Caco-2 (cell line): ENCODE data around the gene KCNK3. TPM values are rescaled to one million over a fixed set of nuclear protein-coding genes. Genes with fewer than 3 reads are reported as not detected.

Experiments used
- BruUV-seq: library from RNA; stranded (reverse); fragments of 400-500 nt; replicated peaks from 2 replicates; lab custom pipeline; 2021; lab: Mats Ljungman, UMichigan
- CTCF ChIA-PET: fragments of 300-600 bp; sonication (Branson Sonifier 250); formaldehyde crosslinking; loops from one replicate; lab custom pipeline; 2022; ENCODE audit warnings: antibody characterized with exemption; lab: Charles Lee
- POLR2A ChIA-PET: fragments of 300-600 bp; sonication (Branson Sonifier 250); formaldehyde crosslinking; loops from one replicate; lab custom pipeline; 2022; ENCODE audit warnings: antibody characterized with exemption; lab: Charles Lee
- DNase-seq, 2 experiments: peaks; one replicate each; pipeline versions ENCODE4 v3.0.0 to v3.0.0-alpha.2; 2020 to 2022
- H3K27me3 ChIP-seq: replicated peaks from 2 replicates; pipeline ENCODE4 v1.6.0; 2011; ENCODE audit warnings: low read length; ENCODE audit not compliant: control insufficient read depth, insufficient read depth
- H3K36me3 ChIP-seq: 2 replicates; pipeline ENCODE4 v1.5.1; 2011; ENCODE audit warnings: low read length; ENCODE audit not compliant: control insufficient read depth, insufficient read depth
- H3K4me1 ChIP-seq: fragments of 250-450 bp; sonication (Bioruptor Pico); 2 replicates; pipeline ENCODE4 v1.5.1; 2020; ENCODE audit warnings: mild to moderate bottlenecking
- H3K4me3 ChIP-seq: 2 replicates; pipeline ENCODE4 v1.5.1; 2011; ENCODE audit warnings: low read depth, mild to moderate bottlenecking, control low read depth, low read length
- H3K9me3 ChIP-seq: fragments of 250-450 bp; sonication (Bioruptor Pico); 2 replicates; pipeline ENCODE4 v1.5.1; 2020; ENCODE audit warnings: mild to moderate bottlenecking, moderate library complexity
- H3K27ac Mint-ChIP-seq: one replicate; pipeline ENCODE4 v1.8.0; 2022; ENCODE audit warnings: mixed read lengths; ENCODE audit not compliant: unreplicated experiment
- H3K27me3 Mint-ChIP-seq: one replicate; pipeline ENCODE4 v1.8.0; 2022; ENCODE audit warnings: mixed read lengths; ENCODE audit not compliant: insufficient read depth, unreplicated experiment
- H3K36me3 Mint-ChIP-seq: one replicate; pipeline ENCODE4 v1.8.0; 2022; ENCODE audit warnings: mild to moderate bottlenecking, mixed read lengths; ENCODE audit not compliant: insufficient read depth, unreplicated experiment
- H3K4me1 Mint-ChIP-seq: one replicate; pipeline ENCODE4 v1.8.0; 2022; ENCODE audit warnings: low read depth, mixed read lengths; ENCODE audit not compliant: unreplicated experiment
- H3K4me3 Mint-ChIP-seq: one replicate; pipeline ENCODE4 v1.8.0; 2022; ENCODE audit warnings: mild to moderate bottlenecking, moderate library complexity, mixed read lengths; ENCODE audit not compliant: unreplicated experiment
- H3K9me3 Mint-ChIP-seq: one replicate; pipeline ENCODE4 v1.8.0; 2022; ENCODE audit warnings: mixed read lengths; ENCODE audit not compliant: unreplicated experiment
- intact Hi-C: fragments of 100-400 bp; cut with micrococcal nuclease; formaldehyde crosslinking; loops from one replicate; pipeline ENCODE4 v1.10.0; 2022; ENCODE audit not compliant: unreplicated experiment
- total RNA-seq: library from RNA; stranded (reverse); gene quantifications from 2 replicates; pipeline ENCODE4 v1.2.3, GENCODE V29; 2022
- TF ChIP-seq, protein P1 (sequence below), 2 experiments: fragments of 200-600 bp in 1 of 2; IDR thresholded peaks; 1 replicate in 1 of 2; 2 replicates in 1 of 2; pipeline versions ENCODE4 v1.5.1 to v1.8.0; 2011 to 2022; ENCODE audit warnings: antibody characterized with exemption in 1 of 2, control low read depth in 1 of 2, inconsistent platforms in 1 of 2, low read depth in 1 of 2, low read length in 1 of 2, mild to moderate bottlenecking in 1 of 2, moderate library complexity in 1 of 2; ENCODE audit not compliant: insufficient read depth in 1 of 2, severe bottlenecking in 1 of 2, unreplicated experiment in 1 of 2

KCNK3 gene
- total RNA-seq, 1 experiment from 2014 or later, result 0.36 TPM

DNA sequence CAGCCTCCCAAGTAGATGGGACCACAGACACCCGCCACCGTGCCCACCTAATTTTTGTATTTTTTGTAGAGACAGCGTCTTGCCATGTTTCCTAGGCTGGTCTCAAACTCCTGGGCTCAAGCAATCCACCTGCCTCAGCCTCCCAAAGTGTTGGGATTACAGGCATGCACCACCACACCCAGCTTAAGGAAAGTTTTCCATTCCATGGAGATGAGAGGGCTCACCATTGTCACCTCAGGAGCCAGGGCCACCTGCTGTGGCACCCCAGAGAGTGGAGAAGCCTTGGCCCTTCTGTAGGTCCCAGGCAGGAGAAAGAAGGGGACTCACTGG lies 76.2 kb downstream of the KCNK3 start:
- peaks cover 14% of the 10 kb centered on the region for H3K36me3 Mint-ChIP-seq
- H3K4me3 ChIP-seq, result no peak overlapping the region
- no peaks in the 10 kb centered on the region for H3K27me3 Mint-ChIP-seq
- H3K9me3 ChIP-seq, result no peaks in the 10 kb centered on the region
- H3K27me3 ChIP-seq, result no peaks in the 10 kb centered on the region
- intact Hi-C loops, result no loop called here
- H3K9me3 Mint-ChIP-seq, result no peaks in the 10 kb centered on the region
- no peak overlapping the region for H3K4me3 Mint-ChIP-seq
- no peaks in the 10 kb centered on the region for H3K36me3 ChIP-seq
- TF ChIP-seq, protein P1, sequence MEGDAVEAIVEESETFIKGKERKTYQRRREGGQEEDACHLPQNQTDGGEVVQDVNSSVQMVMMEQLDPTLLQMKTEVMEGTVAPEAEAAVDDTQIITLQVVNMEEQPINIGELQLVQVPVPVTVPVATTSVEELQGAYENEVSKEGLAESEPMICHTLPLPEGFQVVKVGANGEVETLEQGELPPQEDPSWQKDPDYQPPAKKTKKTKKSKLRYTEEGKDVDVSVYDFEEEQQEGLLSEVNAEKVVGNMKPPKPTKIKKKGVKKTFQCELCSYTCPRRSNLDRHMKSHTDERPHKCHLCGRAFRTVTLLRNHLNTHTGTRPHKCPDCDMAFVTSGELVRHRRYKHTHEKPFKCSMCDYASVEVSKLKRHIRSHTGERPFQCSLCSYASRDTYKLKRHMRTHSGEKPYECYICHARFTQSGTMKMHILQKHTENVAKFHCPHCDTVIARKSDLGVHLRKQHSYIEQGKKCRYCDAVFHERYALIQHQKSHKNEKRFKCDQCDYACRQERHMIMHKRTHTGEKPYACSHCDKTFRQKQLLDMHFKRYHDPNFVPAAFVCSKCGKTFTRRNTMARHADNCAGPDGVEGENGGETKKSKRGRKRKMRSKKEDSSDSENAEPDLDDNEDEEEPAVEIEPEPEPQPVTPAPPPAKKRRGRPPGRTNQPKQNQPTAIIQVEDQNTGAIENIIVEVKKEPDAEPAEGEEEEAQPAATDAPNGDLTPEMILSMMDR (IDR thresholded peaks at IDR 0.05; ENCODE audit: insufficient read depth in 1 of 2, low read depth in 1 of 2, low read length in 1 of 2, severe bottlenecking in 1 of 2, unreplicated experiment in 1 of 2), result no peak
- ChIA-PET CTCF (no interaction called here), POLR2A (no interaction called here)
- H3K27ac Mint-ChIP-seq, result peak overlapping the region; percentile 57
- H3K4me1 ChIP-seq, result peaks cover 19% of the 10 kb centered on the region
- no TSS peak for BruUV-seq
- DNase-seq, result no peak
- peaks cover 26% of the 10 kb centered on the region for H3K4me1 Mint-ChIP-seq

DNA sequence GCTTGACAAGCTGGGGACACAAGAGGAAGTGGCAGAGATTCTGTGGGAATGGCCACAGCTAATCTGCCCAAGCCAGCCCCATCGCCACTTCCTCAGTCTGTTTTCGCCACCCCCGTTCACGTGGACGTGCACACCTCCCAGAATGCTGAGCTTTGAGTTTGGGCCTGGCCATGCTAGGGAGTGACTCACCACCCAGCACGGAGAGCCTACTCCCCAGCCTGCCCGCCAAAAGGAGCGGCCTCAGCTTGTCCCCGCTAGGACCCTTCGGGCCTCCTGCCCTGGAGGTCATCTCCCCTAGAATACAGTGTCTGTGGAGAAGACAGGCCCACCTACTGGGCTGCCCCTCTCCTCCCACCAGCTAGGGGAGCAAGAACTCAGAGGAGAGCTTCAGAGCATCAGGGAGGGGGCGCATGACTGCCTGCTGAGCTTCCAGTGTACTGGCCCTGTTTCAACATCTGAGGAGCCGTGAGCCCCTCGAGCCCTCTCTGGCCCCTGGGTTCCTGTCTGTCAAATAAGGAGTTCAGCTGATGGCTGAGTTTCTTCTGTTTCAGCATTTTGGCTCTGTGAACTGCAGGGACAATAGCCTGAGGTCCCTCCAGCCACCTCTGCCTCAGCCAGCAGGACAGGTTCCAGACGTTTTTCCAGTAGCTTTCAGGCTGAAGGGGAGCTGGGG lies 76.7 kb downstream of the KCNK3 start:
- CTCF ChIA-PET, result interaction anchor here (0.6 kb wide), 1 partner anchor 246 kb away, joined by 3 read pairs; no protein-coding TSS in a partner anchor
- Histone ChIP-seq H3K4me1 (peaks cover 19% of the 10 kb centered on the region), H3K36me3 (no peaks in the 10 kb centered on the region), H3K9me3 (no peaks in the 10 kb centered on the region), H3K4me3 (no peak overlapping the region), H3K27me3 (no peaks in the 10 kb centered on the region)
- intact Hi-C loops, result no loop called here
- no peaks in the 10 kb centered on the region for H3K9me3 Mint-ChIP-seq
- no peak for DNase-seq
- peaks cover 11% of the 10 kb centered on the region for H3K36me3 Mint-ChIP-seq
- no peaks in the 10 kb centered on the region for H3K27me3 Mint-ChIP-seq
- BruUV-seq, result no TSS peak
- TF ChIP-seq, protein P1 (IDR thresholded peaks at IDR 0.05; ENCODE audit: insufficient read depth in 1 of 2, low read depth in 1 of 2, low read length in 1 of 2, severe bottlenecking in 1 of 2, unreplicated experiment in 1 of 2), result no peak
- peak overlapping the region; percentile 57 for H3K27ac Mint-ChIP-seq
- POLR2A ChIA-PET, result no interaction called here
- no peak overlapping the region for H3K4me3 Mint-ChIP-seq
- H3K4me1 Mint-ChIP-seq, result peaks cover 24% of the 10 kb centered on the region

DNA sequence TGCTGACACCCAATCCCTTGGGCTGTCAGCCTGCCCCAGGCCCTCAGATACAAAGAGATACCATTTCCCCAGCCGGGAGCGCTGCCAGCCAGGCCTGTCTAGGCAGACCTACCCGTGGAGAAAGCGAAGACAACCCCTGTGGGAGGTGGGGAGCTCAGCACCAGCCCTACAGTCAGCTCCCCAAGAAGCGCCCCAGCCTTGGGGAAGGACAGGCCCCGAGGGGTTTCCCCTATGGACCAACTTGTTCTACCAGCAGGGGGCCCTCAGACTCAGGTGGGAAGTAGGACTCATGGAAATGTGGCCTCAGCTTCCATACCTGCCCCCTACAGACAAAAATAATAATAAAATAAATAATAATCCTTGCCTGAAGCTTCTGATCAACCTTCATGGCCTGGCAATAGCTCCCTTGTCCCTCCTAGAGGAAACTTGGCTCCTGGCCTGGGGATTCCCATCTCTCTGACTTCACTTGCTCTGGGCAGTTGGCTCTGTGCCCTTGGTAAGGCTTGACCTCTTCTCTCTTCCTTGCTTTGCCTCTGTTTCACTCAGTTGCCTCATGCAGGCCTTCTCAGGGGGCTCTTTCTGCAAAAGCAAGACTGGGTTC lies 78.6 kb downstream of the KCNK3 start:
- intact Hi-C loops, result loop anchor here (1.0 kb wide), 1 partner anchor 14 kb away; no protein-coding TSS in a partner anchor
- Mint-ChIP-seq H3K4me3 (no peak overlapping the region), H3K4me1 (peaks cover 17% of the 10 kb centered on the region), H3K9me3 (no peaks in the 10 kb centered on the region), H3K27ac (no peak overlapping the region), H3K27me3 (no peaks in the 10 kb centered on the region), H3K36me3 (peaks cover 25% of the 10 kb centered on the region)
- TF ChIP-seq, protein P1 (IDR thresholded peaks at IDR 0.05; ENCODE audit: insufficient read depth in 1 of 2, low read depth in 1 of 2, low read length in 1 of 2, severe bottlenecking in 1 of 2, unreplicated experiment in 1 of 2), result peak; percentile 58 to 70
- no TSS peak for BruUV-seq
- H3K27me3 ChIP-seq, result no peaks in the 10 kb centered on the region
- peaks cover 6% of the 10 kb centered on the region for H3K4me1 ChIP-seq
- CTCF ChIA-PET, result no interaction called here
- no peak overlapping the region for H3K4me3 ChIP-seq
- no peaks in the 10 kb centered on the region for H3K9me3 ChIP-seq
- DNase-seq, result peak; percentile 57 to 60
- POLR2A ChIA-PET, result no interaction called here
- peaks cover 2% of the 10 kb centered on the region for H3K36me3 ChIP-seq
